Fibroblast of lung (primary cell): ENCODE results near the gene CAPS.

Experiments
- EZH2 ChIP-seq: IDR thresholded peaks from 2 replicates; pipeline ENCODE4 v1.5.1; 2012; ENCODE audit warnings: low read length, control low read depth, mild to moderate bottlenecking; ENCODE audit errors: missing control alignments
- TF ChIP-seq, protein P1 (sequence below), 2 donors: IDR thresholded peaks in 1 of 2; conservative IDR thresholded peaks in 1 of 2; 1 replicate in 1 of 2; 2 replicates in 1 of 2; pipeline ENCODE4 v1.5.1; 2011 to 2012; ENCODE audit warnings: low read length in 2 of 2, control low read depth in 1 of 2, inconsistent platforms in 1 of 2, low read depth in 1 of 2, mild to moderate bottlenecking in 1 of 2

DNA sequence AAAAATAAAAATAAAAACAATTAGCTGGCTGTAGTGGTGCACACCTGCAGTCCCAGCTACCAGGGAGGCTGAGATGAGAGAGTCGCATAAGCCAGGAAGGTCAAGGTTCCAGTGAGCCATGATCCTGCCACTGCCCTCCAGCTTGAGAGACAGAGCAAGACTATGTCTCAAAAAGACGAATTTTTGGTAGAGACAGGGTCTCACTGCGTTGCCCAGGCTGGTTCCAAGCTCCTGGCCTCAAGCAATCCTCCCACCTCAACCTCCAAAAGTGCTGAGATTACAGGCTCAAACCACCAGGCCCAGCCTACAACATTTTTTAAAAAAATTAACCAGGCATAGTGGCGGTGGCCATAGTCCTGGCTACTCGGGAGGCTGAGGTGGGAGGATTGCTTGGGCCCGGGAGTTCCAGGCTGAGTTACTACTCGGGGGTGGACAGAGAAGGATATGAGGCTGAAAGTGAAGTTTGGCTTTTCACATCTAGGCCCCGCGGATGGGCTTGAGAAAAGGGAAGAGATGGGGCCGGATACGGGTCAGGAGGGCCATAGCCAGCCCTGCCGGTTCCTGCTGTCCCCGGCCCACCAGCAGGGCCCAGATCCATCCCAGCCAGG is 20.7 kb upstream of the CAPS start:
- no peak for TF ChIP-seq EZH2
- TF ChIP-seq, protein P1, sequence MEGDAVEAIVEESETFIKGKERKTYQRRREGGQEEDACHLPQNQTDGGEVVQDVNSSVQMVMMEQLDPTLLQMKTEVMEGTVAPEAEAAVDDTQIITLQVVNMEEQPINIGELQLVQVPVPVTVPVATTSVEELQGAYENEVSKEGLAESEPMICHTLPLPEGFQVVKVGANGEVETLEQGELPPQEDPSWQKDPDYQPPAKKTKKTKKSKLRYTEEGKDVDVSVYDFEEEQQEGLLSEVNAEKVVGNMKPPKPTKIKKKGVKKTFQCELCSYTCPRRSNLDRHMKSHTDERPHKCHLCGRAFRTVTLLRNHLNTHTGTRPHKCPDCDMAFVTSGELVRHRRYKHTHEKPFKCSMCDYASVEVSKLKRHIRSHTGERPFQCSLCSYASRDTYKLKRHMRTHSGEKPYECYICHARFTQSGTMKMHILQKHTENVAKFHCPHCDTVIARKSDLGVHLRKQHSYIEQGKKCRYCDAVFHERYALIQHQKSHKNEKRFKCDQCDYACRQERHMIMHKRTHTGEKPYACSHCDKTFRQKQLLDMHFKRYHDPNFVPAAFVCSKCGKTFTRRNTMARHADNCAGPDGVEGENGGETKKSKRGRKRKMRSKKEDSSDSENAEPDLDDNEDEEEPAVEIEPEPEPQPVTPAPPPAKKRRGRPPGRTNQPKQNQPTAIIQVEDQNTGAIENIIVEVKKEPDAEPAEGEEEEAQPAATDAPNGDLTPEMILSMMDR (conservative IDR thresholded peaks at IDR 0.05 in 1 of 2, IDR thresholded peaks at IDR 0.05 in 1 of 2; ENCODE audit: low read depth in 1 of 2, low read length in 2 of 2): no peak
